ENCODE measurements around the gene ETS1. TPM values are rescaled to one million over a fixed set of nuclear protein-coding genes. Genes with fewer than 3 reads are reported as not detected.

The ETS1 gene
- total RNA-seq, 2 donors from 2014 or later = 23.0 to 38.0 TPM

DNA sequence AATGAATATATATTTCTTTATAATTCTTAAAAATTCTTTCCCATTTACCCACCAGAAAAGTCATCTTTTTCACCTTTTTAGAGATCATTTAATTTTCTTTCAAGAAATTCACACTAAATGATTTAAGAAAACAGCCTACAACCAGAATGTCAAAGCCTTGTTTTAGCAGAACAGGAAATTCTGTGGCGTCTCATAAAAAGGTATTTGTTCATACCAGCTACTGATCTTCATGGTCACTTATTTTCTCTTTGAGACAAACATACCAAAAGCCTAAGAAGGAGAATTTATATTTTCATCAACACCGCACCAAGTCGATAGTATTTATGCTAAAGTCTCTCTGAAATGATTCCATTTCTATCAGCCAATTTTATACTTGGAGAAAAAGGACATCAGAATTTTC is 105.3 kb downstream of the ETS1 start:
- intact Hi-C loops (cut with DNase I, micrococcal nuclease) = no loop called here
- no peak for DNase-seq
- ATAC-seq = no peak

DNA sequence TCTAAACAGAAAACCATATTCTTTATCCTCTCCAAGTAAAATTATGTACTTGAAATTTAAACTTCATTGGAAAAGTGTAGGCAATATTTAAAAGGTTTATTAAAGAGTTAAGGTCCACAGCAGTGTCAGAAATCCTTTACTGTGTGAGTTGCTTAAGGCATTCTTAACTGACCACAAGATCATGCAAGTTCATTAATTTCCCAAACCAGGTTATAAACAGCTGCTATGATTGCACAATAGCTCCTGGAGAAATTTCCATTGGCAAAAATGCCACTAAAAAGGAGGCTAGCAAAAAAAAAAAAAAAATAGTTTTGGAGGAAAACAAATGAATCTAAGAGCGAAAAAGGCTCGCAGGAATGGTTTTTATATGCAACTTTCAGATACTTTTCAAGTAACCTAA is 106.2 kb downstream of the ETS1 start:
- ATAC-seq = no peak
- intact Hi-C loops (cut with DNase I, micrococcal nuclease) = no loop called here
- no peak for DNase-seq

DNA sequence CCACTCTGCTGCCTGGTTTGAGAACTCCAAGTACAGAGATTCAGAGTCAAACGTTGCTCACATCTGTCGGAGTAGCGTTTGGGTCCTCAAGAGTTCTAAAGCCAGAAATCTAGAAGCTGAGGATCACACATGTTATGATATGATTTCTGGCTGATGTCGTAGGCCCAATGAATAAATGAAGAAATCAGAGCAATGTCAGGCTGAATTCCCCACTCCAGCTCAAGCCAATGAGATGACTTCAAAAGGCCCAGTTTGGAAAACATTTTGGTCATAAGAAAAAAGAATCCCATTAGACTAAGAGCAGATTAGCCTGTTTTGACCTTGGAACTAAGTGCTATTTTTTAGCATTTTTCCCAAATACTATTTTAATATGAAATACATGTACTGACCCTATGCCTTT is 106.7 kb downstream of the ETS1 start:
- ATAC-seq (no peak), DNase-seq (no peak)
- intact Hi-C loops (cut with DNase I, micrococcal nuclease) = no loop called here

DNA sequence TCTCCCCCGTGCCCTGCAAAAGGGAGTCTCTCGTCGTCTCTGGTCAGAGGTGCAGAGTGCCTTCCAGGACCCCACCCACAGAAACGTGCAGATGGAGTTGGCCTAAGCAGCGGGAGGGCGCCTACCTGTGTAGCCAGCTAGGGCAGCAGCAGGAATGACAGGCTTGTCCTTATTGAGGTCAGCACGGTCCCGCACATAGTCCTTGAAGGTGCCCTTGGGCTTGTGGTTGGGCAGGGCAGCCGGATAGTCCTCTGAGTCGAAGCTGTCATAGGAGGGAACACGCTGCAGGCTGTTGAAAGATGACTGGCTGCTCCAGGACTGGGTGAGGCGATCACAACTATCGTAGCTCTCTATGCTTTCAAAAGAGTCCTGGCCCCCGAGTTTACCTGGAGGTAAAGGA is 107.3 kb downstream of the ETS1 start:
- no peak for DNase-seq
- intact Hi-C loops (cut with DNase I, micrococcal nuclease) = no loop called here
- no peak for ATAC-seq

DNA sequence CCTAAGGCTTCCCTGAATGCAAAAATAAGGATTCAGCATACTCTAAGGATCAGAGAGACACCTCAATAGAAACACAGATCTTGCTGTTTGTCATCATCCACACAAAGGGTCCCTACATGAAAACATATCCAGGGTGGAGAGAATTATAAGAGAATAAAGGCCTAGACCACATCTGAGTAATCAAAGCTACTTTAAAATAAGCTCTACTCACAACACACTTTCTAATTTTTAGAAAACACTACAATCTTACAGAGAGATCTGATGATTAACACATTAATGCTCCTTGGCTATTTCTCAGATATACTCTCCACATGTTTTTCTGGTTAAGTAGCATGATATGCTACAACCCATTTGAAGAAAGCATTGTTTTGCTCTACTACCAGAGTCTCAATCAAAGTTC is 108.2 kb downstream of the ETS1 start:
- DNase-seq (no peak), ATAC-seq (no peak)
- intact Hi-C loops (cut with DNase I, micrococcal nuclease) = no loop called here

DNA sequence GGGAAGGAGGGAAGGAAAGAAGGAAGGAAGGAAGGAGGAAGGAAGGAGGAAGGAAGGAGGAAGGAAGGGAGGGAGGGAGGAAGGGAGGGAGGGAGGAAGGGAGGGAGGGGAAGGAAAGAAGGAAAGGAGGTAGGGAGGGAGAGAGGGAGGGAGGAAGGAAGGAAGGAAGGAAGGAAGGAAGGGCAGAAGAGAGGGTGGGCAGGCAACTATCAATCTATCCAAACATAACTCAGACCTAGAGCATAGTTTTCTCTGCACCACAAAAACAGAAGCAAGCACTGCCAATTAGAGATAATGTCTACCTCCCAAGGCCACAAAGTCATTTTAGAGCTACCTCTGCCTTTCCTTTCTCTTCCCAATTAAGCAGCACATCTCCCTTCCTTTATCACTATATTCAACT is 109.1 kb downstream of the ETS1 start:
- no peak for ATAC-seq
- no peak for DNase-seq
- intact Hi-C loops (cut with DNase I, micrococcal nuclease) = no loop called here

DNA sequence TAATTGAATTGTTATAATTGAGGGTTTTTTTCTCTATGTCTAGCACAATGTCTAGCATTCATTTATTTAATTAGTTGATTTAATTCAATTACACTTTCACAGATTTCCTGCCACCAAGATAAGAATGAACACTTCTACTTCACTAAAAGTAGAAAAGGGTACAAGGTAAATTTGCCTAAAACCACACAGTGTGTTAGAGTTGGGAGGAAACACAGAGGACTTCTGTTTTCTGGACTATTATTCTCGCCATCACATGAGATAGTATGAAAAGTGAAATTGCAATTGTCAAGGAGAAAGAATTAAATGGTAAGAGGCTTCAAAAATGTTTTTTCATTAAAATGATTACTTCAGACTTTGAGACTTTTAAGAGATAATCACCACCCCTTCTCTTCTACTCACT is 109.5 kb downstream of the ETS1 start:
- intact Hi-C loops (cut with DNase I, micrococcal nuclease) = no loop called here
- DNase-seq = no peak
- no peak for ATAC-seq

DNA sequence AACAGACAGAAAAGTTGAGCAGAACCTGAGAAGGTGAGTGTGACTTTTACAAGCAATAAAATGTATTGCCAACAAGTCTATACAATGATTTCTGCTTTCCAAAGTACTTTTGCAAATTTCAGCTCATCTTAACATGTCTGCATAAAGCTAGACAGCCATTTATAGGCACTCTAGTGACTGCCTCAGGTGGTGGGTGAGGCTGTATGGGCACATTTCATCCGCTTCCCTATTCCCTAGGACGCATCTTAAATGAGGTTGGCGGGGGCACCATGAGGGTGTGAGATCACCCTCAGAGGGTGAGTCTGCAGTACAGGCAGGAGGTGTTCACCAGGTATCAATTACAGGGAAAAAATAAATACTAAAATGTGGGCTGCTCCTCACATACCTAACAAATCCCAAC is 110.1 kb downstream of the ETS1 start:
- no peak for ATAC-seq
- intact Hi-C loops (cut with DNase I, micrococcal nuclease) = no loop called here
- DNase-seq = no peak

DNA sequence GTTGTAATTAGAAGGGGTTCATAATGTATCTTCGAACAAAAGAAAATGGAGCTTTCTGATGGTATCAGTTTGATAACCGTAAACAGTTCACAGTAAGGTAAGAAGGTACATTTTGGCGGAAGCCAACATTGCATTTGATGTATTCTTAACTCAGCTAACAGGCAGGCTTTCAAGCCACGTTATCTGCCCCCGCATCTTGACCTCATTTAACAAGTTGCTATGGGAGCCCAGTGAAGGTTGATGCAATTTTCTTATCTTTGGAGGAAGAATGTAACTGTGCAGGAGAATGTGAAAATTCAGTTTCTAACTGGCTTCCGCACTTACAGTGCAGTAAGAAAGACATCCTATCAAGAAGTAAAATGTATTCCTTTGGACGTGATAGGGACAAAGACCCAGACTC is 110.6 kb downstream of the ETS1 start:
- no peak for ATAC-seq
- no peak for DNase-seq
- intact Hi-C loops (cut with DNase I, micrococcal nuclease) = no loop called here

DNA sequence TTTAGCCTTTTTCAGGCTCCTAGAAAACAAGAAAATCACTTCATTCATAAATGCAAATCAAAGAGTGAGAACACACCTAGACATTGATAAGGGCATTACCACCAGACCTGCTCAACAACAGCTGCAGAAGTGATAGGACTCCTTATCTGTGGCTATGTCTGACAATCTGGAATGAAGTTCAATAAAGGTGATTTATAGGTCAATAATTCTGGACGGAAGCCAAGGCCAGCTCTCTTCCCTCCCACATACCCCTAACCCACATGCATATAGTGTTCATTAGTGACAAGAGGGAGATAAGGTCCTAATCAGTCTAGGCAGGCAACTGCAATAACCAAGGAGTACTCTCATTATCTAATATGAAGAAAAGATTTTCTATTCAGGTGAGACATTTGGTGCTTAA is 111.3 kb downstream of the ETS1 start:
- intact Hi-C loops (cut with DNase I, micrococcal nuclease) = no loop called here
- DNase-seq = no peak
- peak; percentile 49 for ATAC-seq

DNA sequence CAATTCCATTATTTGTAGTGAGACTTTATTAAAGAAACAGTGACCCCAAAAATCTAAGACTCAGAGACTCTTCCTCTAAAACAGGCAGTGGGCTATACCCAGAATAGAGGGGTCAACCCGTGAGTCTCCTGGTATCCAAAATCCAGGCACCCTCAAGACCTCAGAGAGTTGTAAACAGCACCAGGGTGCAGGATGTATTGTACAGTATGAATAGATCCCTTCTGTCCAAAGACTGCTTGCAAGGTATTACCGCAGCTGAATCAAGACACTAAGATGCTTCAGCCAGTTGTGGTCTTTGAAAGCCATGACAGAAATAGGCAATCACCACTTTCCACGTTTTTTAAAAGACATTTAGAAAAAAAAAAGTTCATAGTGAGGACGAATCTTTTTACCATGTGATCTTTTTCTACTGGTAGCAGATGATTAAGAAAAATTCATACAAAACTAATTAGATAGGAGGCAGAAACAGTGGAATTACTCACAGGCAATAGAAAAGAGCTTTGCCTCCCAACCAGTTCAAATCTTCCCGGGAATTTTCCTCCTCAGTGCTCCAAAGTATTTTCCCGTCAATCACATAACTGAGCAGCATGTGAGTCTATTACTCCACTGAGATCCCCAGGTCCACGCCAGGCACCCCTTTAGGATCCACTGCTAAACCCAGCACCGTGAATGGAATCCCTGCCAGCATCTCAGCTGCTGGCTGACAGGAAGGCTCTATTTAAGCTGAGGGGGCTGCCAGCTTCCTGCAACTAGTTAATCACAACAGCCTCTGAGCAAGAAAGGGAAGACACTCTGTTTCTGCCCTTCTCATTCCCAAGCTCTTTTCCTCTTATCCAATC is 113.1 kb downstream of the ETS1 start:
- no peak for ATAC-seq
- intact Hi-C loops (cut with DNase I, micrococcal nuclease) = no loop called here

DNA sequence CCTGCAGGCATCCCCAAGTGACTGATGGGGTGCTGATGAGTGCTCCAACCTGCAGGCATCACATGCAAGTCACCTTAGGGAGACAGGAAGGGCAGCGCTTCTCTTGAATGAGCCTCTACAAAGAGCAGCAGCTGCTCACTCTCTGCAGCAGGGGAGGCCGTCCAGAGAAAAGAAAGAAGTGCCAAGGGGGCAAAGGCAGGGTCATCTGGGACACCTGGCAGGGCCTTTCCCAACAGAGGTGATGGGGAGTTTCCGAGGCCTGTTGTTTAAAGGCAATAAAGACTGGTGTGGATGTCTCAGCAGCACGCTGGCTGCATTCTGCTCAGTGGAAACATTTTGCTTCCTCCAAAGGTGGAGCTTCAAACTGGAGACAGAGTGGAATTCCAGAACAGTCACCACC is 113.7 kb downstream of the ETS1 start:
- DNase-seq (no peak), ATAC-seq (peak; percentile 72)
- intact Hi-C loops (cut with DNase I, micrococcal nuclease) = no loop called here

More for the DNA sequence above, 113.1 kb downstream of the ETS1 start:
- no peak for DNase-seq

DNA sequence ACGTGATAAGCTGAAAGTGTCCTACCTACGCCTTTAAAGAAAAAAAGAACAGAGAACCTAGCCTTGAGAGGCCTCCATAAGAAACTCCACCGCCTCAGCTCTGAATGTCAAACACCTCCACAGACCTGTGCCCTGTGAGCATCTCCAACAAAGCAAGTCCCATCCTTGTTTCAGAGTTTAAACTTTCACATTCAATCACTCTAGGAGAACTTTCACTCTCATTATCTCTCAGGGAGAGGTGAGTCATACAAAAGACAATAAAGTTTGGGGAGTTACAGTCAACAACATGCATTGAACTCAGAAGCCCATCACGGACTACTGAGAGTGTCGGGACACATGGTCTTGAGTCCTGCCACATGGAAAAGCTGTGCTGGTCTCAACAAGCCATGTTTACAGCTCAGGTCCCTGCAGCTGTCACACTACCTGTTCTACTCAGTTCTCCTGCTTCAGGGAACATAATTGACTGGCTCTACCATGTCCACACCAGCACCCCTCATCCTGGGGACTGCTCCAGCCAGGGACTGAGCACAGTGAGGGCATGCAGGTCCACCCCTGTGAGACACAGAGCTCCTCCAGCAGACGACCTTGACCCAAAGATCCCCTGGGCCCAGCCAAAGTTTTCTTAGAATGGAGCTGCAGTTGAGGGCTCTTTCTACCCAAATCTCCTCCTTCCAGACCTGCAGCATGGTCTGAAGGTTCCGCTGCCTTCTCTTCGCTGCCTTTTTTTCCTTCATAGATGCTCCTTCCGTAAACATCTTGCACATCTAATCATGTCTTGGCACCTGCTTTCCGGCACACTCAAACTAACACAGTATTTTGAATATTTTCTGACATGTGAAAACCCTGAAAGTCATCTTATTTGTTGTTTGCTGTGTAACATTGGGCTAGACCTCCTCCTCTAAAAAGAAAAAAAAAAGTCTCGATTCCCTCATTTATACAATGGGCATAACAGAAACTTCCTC is 114.9 kb downstream of the ETS1 start:
- intact Hi-C loops (cut with DNase I, micrococcal nuclease) = no loop called here
- no peak for DNase-seq
- ATAC-seq = peak; percentile 78

DNA sequence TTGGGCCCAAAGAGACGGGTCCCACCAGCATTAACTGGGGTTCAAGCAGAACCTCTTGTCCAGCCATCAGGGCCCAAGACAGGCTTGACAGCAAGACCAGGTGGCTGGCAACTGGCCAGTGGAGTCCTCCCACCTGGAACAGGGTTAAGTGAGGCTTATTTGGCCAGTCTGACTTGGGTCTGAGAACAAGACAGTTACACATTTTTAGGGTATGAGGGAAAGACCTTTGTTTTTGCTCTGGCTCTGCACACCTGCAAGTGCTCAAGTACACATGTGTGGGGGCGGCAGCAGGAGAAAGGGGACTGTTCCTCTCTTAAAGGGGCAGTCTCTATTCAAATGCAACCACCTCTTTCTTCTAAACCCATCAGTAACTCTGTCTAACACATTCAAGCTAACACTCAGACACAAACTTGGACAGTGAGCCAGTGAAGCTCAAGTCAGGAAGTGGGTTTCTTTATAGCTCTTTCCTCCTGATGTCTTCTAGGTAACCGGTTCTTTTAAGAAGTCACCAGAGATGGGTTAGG is 116.2 kb downstream of the ETS1 start:
- DNase-seq = peak in 1 of 2 donors; percentile 37
- ATAC-seq = no peak
- intact Hi-C loops (cut with DNase I, micrococcal nuclease) = no loop called here

DNA sequence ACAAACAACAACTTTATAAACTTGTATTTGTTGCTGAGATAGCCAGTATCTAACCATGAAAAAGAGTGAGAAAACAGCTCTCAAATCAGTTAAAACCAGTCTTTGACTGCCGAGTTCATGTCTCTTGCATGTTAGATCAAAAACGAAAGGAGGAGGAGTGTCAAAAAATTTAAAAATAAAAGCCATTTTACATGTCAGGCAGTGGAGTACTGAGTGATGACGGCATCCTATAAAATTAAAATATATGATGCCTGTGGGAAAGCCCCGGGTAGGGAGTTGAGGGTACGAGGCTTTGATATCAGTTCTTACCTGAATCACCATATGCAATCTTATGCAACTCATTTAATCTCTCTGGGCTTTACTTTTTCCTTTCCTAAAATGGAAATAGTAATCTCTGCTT is 117.3 kb downstream of the ETS1 start:
- DNase-seq (no peak), ATAC-seq (no peak)
- intact Hi-C loops (cut with DNase I, micrococcal nuclease) = no loop called here

DNA sequence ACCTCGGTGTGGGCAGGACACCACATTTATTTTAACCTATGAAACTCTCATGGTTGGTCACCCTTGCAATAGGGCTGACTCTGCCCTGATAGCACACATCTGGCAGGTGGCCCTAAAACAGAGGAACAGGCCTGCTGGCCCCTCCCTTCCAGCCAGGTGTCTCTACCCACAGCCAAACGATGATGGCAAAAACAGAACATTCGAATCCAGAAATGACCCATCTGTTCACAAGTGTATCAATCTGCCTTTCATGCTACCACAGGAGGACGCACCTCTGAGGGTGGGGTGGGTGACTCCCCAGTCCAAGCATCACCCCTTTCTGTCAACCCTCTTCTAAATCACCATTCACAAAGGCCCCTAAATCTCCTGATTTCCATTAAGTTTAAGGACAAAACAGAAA is 118.1 kb downstream of the ETS1 start:
- no peak for ATAC-seq

DNA sequence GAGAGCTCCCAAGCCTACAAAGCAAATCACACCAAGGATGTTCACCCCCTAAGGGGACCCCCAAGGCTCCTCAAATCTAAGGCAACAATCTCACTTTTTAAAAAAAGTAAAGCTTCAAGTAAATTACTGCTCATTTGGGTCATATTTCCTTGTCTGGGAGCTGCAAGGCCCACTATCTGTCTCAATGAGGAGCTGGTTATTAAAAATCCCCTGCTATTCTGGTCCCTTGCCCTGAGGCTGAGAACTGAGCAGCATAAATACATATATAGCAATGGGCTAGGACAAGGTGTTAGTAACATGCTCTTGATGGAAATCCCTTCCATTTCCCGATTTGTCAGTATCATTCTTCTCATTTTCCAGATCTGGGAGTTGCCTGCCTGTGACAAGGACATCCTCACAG is 119.2 kb downstream of the ETS1 start:
- ATAC-seq (no peak), DNase-seq (no peak)
- intact Hi-C loops (cut with DNase I, micrococcal nuclease) = no loop called here

More for the DNA sequence above, 118.1 kb downstream of the ETS1 start:
- no peak for DNase-seq
- intact Hi-C loops (cut with DNase I, micrococcal nuclease) = no loop called here

DNA sequence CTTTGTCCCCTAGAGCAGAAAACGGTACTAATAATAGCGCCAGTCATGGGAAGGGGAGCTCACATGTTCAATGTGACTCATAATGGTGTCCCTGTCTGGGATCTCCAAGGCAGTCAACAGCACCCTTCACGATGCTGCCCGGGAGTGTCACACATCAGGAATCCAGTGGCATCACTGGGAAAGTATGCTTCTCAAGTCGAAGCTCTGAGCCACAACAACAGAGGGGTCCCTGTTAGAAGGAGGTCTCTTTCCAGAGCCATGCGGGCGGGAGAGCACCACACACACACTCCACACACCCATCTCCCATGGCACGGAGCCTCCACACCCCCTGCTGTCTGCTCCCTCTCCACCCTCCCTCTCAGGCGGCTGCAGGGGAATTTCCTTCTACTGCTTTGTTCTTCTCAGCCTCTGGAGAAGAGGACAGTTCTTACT is 119.7 kb downstream of the ETS1 start:
- ATAC-seq (peak; percentile 15), DNase-seq (no peak)

DNA sequence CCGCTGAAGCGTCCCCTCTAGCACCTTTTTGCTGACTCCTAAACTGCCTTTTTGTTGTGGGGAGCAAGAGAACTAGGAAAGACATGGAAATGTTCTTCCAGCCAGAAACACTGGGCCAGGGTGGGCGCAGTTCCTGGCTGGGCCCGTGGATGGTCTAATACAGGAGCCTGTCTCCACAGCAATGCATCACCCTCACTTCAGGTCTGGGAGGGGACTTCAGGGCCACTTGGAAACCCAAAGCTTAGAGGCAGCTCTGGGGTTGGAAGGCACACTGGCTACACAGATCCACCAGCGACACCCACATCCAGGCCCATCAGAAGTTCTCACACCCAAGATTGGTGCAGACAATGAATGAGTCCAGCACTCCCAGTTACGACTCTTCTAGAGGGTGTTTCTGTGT is 120.3 kb downstream of the ETS1 start:
- ATAC-seq (no peak), DNase-seq (no peak)
- intact Hi-C loops (cut with DNase I, micrococcal nuclease) = no loop called here

More for the DNA sequence above, 119.7 kb downstream of the ETS1 start:
- intact Hi-C loops (cut with DNase I, micrococcal nuclease) = no loop called here

Data from left colon (tissue), 2 donors.